Keratinocyte (primary cell): ENCODE measurements around the gene JDP2.

Experiments
- EZH2 ChIP-seq: IDR thresholded peaks from one replicate; pipeline ENCODE4 v1.6.1; 2012; ENCODE audit warnings: inconsistent platforms, mild to moderate bottlenecking, low read length, moderate library complexity
- TF ChIP-seq, protein P1 (sequence below), 3 experiments: IDR thresholded peaks in 1 of 3; conservative IDR thresholded peaks in 1 of 3; optimal IDR thresholded peaks in 1 of 3; 2 replicates in 2 of 3; 3 replicates in 1 of 3; pipeline versions ENCODE3 to v1.5.1; 2011; ENCODE audit warnings: low read length in 3 of 3, mild to moderate bottlenecking in 3 of 3, moderate library complexity in 2 of 3, control low read depth in 1 of 3, inconsistent platforms in 1 of 3; ENCODE audit not compliant: insufficient read depth in 2 of 3; ENCODE audit errors: extremely low read depth in 1 of 3

GRCh38 chr14:75469606-75470237 lies 41.9 kb downstream of the JDP2 start:
- TF ChIP-seq, protein P1, sequence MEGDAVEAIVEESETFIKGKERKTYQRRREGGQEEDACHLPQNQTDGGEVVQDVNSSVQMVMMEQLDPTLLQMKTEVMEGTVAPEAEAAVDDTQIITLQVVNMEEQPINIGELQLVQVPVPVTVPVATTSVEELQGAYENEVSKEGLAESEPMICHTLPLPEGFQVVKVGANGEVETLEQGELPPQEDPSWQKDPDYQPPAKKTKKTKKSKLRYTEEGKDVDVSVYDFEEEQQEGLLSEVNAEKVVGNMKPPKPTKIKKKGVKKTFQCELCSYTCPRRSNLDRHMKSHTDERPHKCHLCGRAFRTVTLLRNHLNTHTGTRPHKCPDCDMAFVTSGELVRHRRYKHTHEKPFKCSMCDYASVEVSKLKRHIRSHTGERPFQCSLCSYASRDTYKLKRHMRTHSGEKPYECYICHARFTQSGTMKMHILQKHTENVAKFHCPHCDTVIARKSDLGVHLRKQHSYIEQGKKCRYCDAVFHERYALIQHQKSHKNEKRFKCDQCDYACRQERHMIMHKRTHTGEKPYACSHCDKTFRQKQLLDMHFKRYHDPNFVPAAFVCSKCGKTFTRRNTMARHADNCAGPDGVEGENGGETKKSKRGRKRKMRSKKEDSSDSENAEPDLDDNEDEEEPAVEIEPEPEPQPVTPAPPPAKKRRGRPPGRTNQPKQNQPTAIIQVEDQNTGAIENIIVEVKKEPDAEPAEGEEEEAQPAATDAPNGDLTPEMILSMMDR (optimal IDR thresholded peaks at IDR 0.05 in 1 of 3, IDR thresholded peaks at IDR 0.05 in 1 of 3, conservative IDR thresholded peaks at IDR 0.05 in 1 of 3; ENCODE audit: extremely low read depth in 1 of 3, insufficient read depth in 2 of 3, low read length in 3 of 3): no peak
- TF ChIP-seq EZH2: no peak
